T-helper 9 cell (primary cell): Measurements from ENCODE around the gene RELCH.

ENCODE experiments used
- DNase-seq: peaks from one replicate; pipeline ENCODE4 v3.0.0-alpha.2; 2020

RELCH gene

DNA sequence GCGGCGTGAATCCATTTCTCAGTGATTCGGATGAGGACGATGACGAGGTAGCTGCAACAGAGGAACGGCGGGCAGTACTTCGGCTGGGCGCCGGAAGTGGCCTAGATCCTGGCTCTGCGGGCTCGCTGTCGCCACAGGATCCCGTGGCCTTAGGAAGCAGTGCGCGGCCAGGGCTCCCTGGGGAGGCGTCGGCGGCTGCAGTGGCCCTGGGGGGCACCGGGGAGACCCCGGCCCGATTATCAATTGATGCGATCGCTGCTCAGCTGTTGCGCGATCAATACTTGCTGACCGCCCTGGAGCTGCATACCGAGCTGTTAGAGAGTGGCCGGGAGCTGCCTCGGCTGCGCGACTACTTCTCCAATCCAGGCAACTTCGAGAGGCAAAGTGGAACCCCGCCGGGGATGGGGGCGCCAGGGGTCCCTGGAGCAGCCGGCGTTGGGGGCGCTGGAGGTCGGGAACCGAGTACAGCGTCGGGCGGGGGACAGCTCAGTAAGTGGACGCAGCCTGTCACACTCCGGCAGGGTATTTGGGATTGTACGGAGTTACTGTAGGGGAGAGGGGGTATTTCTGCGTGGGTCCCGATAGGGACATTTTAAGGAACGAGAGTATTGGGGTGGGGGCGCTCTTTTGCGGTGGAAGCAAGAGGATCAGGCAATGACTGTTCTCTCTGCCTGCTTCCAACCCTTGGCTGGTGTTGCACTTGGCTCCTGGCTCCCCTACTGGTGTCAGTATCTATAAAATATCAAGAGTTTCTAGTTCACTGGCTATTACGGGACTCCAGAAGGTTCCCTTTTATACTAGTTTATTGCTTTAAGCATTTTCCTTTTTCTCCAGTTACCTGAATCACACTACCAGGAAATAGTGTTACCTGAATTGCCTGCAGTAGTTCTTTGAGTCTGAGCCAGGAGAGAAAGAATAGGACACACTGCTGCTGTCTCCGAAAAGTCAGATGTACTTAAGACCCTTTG is 772 bp downstream of the RELCH start:
- DNase-seq: peak; percentile 0

- DNase-seq: no peak
Measured at GRCh38 chr18:62189208-62189607, 2.2 kb downstream of the RELCH start.

GRCh38 chr18:62196079-62196478 is 9.0 kb downstream of the RELCH start:
- no peak for DNase-seq

- DNase-seq: no peak
Measured at GRCh38 chr18:62196980-62197379, 9.9 kb downstream of the RELCH start.

DNA sequence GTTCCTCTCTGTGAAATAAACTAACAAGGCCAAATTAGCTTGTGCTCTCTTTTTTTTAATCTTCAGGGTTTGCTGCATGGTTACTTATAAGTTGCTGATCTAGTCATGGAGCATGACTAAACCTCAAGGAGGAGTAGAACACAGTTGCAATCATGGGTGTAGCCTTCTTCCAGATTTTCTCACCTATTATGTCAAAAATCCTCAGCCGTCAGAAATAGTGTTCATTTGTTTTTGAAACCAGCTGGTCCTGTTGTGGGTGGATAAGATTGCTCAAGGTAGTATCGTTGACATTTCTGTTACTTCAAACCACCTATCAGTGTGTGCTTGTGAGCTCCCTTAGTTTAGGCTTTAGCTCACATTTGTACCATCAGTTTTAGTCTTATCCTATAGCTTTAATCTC is 11.2 kb downstream of the RELCH start:
- no peak for DNase-seq

GRCh38 chr18:62199629-62200028 is 12.6 kb downstream of the RELCH start:
- no peak for DNase-seq

GRCh38 chr18:62200121-62200914 is 13.3 kb downstream of the RELCH start:
- DNase-seq: no peak

GRCh38 chr18:62201870-62202269 is 14.8 kb downstream of the RELCH start:
- no peak for DNase-seq

DNA sequence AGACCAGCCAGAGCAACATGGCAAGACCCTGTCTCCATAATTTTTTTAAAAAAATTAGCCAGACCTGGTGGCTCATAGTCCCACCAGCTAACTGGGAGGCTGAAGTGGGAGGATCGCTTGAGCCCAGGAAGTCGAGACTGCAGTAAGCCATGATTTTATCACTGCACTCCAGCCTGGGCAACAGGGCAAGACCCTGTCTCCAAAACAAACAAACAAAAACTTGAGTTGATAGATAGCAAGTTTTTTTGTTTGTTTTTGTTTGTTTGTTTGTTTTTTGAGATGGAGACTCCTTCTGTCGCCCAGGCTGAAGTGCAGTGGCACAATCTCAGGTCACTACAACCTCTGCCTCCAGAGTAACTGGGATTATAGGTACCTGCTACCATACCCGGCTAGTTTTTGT is 18.8 kb downstream of the RELCH start:
- DNase-seq: no peak

- no peak for DNase-seq
Measured at GRCh38 chr18:62206593-62206992, 19.5 kb downstream of the RELCH start.

- DNase-seq: no peak
Measured at GRCh38 chr18:62209046-62209445, 22.0 kb downstream of the RELCH start.

DNA sequence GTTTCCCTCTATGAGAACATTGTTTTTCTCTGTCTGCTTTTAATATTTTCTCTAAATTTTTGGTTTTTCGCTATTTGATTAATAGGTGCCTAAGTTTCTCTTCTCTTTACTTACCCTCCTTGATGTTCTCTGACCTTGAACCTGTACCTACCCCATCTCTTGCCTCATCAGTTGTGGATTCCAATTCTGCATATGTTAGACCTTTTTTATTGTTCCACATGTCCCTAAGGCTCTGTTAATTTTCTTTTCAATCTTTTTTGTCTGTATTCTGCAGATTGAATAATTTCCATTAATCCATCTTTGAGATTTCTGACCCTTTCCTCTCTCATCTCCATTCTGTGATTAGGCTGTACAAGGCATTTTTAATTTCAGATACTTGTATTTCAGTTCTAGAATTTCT is 23.1 kb downstream of the RELCH start:
- no peak for DNase-seq

GRCh38 chr18:62211325-62211828 is 24.3 kb downstream of the RELCH start:
- no peak for DNase-seq

GRCh38 chr18:62214790-62215189 is 27.7 kb downstream of the RELCH start:
- no peak for DNase-seq

DNA sequence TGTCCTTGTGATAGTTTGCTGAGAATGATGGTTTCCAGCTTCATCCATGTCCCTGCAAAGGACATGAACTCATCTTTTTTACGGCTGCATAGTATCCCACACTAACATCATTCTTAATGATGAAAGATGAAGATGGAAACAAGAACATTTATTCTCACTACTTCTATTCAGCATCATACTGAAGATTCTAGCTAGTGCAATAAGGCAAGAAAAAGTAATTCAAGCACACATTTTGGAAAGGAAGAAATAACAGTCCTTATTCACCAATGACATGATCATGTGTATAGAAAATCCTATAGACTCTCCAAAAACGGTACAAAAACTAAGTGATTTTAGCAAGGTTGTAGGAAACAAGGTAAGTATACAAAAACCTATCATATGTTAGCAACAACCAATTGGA is 37.2 kb downstream of the RELCH start:
- DNase-seq: no peak

- DNase-seq: no peak
Measured at GRCh38 chr18:62226047-62226446, 39.0 kb downstream of the RELCH start.

DNA sequence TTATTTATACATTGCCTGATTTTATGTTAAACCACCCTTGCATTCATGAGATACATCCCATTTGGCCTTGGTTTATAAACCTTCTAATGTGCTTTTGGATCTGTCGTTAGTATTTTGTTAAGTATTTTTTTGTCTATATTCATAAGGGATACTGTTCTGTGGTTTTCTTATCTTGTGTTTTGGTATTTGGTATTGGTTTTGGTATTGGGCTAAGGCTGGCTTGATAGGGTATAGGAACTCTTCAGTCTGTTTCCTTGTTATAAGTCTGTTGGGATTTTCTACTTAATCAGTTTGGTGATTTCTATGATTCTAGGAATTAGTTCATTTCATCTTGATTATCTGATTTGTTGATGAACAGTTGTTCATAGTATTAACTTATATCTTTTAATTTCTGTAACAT is 49.2 kb downstream of the RELCH start:
- DNase-seq: no peak

DNA sequence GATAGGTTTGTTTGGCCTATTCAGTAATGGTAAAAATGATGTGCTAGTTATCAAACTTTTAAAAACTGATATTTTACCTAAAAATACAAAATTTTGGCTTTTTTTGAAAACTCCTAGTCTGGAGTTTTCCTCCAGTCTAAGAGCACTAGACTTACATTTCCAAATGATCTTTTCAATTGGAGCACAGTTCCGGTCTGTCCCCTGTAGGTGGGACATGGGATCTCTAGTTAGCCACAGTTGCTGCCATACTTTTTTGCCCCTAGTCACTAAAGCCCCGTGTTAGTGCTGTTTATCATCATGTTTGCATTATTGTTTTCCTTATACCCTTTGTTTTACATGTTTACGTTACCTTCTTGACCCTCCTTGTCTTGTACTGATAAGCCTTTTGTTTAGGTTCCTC is 52.4 kb downstream of the RELCH start:
- DNase-seq: no peak

GRCh38 chr18:62242955-62243354 is 55.9 kb downstream of the RELCH start:
- no peak for DNase-seq

GRCh38 chr18:62245177-62245576 is 58.1 kb downstream of the RELCH start:
- no peak for DNase-seq

- DNase-seq: no peak
Measured at GRCh38 chr18:62245699-62246098, 58.6 kb downstream of the RELCH start.

- DNase-seq: no peak
Measured at GRCh38 chr18:62248313-62248712, 61.3 kb downstream of the RELCH start.

DNA sequence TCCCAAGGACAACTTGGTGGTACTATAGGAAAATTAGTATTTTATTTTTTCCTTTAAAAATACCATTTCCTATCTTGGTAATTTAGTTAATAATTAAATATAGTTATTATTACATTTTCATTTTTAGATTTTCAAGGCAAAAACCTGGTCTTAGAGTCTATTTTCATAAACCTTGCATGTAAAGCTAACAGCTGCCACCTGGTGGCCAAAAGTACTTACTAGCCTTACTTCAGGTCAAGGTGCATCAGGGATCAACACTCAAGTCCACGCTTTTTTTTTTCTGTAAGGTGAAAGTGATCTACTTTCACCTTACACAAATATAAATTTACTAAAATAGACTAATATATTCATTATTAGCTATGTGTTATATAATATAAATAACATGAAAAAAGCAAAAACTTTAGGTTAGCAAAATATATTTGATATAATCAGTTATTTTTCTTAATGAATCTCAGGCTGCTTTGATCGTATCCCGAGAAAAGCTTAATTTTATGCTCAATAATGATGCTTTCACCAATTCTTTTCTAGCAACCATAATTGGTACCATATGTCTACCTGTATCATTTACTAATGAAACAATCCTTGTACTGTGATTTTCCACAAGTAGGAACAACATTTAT is 62.5 kb downstream of the RELCH start:
- DNase-seq: peak; percentile 60
